HG02970 (cell line): ENCODE measurements around the gene FIGLA.

ENCODE experiments used
- ATAC-seq: cut with Tn5 transposase; IDR thresholded peaks from one replicate; pipeline ENCODE4 v1.9.1; 2021; ENCODE audit warnings: mild to moderate bottlenecking, moderate library complexity, moderate number of reproducible peaks; ENCODE audit not compliant: unreplicated experiment, low FRiP score

FIGLA gene

GRCh38 chr2:70777450-70777849 lies 13.0 kb downstream of the FIGLA start:
- no peak for ATAC-seq

GRCh38 chr2:70776266-70776665 lies 14.2 kb downstream of the FIGLA start:
- no peak for ATAC-seq

GRCh38 chr2:70775141-70775540 lies 15.3 kb downstream of the FIGLA start:
- no peak for ATAC-seq

GRCh38 chr2:70772486-70773155 lies 17.8 kb downstream of the FIGLA start:
- no peak for ATAC-seq

- ATAC-seq: no peak
Observed at GRCh38 chr2:70771446-70771845, 19.0 kb downstream of the FIGLA start.

- ATAC-seq: no peak
Observed at GRCh38 chr2:70769450-70769849, 21.0 kb downstream of the FIGLA start.

- ATAC-seq: no peak
Observed at GRCh38 chr2:70768590-70769085, 21.8 kb downstream of the FIGLA start.

GRCh38 chr2:70767699-70768589 lies 22.5 kb downstream of the FIGLA start, which contains the start of gene ADD2:
ADD2 (minus strand) TSS chr2:70768200; CDS start chr2:70706408, 61,792 bp downstream.
- no peak for ATAC-seq

- ATAC-seq: no peak
Observed at GRCh38 chr2:70767079-70767698, 23.3 kb downstream of the FIGLA start.

GRCh38 chr2:70766357-70767078 lies 23.9 kb downstream of the FIGLA start:
- ATAC-seq: no peak

- no peak for ATAC-seq
Observed at GRCh38 chr2:70765507-70765906, 24.9 kb downstream of the FIGLA start.

- no peak for ATAC-seq
Observed at GRCh38 chr2:70759446-70759845, 31.0 kb downstream of the FIGLA start.

- ATAC-seq: no peak
Observed at GRCh38 chr2:70757966-70758365, 32.5 kb downstream of the FIGLA start.

GRCh38 chr2:70757360-70757759 lies 33.1 kb downstream of the FIGLA start:
- no peak for ATAC-seq

GRCh38 chr2:70756128-70756527 lies 34.3 kb downstream of the FIGLA start:
- ATAC-seq: no peak

- no peak for ATAC-seq
Observed at GRCh38 chr2:70753902-70754301, 36.5 kb downstream of the FIGLA start.

GRCh38 chr2:70753031-70753430 lies 37.4 kb downstream of the FIGLA start:
- no peak for ATAC-seq

- no peak for ATAC-seq
Observed at GRCh38 chr2:70752396-70752795, 38.0 kb downstream of the FIGLA start.

GRCh38 chr2:70751881-70752280 lies 38.6 kb downstream of the FIGLA start:
- ATAC-seq: no peak

GRCh38 chr2:70750320-70750719 lies 40.1 kb downstream of the FIGLA start:
- ATAC-seq: no peak
